Body of pancreas (tissue), 4 donors: ENCODE measurements around the gene PLA2G4B.

Experiments used
- POLR2A ChIP-seq, 3 donors: fragments of 450-650 bp; IDR thresholded peaks; one replicate each; pipeline ENCODE4 v1.6.1; 2016; ENCODE audit warnings: antibody characterized with exemption in 3 of 3, mild to moderate bottlenecking in 2 of 3
- TF ChIP-seq, protein P1 (sequence below), 7 experiments: fragments of 450-650 bp in 4 of 7; fragments of 200-600 bp in 3 of 7; sonication (generic) in 3 of 7; IDR thresholded peaks; one replicate each; pipeline ENCODE4 v1.5.1; 2016 to 2019; ENCODE audit warnings: antibody characterized with exemption in 7 of 7

GRCh38 chr15:41804361-41804760 is 34.3 kb upstream of the PLA2G4B start:
- TF ChIP-seq, protein P1, sequence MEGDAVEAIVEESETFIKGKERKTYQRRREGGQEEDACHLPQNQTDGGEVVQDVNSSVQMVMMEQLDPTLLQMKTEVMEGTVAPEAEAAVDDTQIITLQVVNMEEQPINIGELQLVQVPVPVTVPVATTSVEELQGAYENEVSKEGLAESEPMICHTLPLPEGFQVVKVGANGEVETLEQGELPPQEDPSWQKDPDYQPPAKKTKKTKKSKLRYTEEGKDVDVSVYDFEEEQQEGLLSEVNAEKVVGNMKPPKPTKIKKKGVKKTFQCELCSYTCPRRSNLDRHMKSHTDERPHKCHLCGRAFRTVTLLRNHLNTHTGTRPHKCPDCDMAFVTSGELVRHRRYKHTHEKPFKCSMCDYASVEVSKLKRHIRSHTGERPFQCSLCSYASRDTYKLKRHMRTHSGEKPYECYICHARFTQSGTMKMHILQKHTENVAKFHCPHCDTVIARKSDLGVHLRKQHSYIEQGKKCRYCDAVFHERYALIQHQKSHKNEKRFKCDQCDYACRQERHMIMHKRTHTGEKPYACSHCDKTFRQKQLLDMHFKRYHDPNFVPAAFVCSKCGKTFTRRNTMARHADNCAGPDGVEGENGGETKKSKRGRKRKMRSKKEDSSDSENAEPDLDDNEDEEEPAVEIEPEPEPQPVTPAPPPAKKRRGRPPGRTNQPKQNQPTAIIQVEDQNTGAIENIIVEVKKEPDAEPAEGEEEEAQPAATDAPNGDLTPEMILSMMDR (IDR thresholded peaks at IDR 0.05), result no peak
- no peak for TF ChIP-seq POLR2A (IDR thresholded peaks at IDR 0.05)
